T-helper 2 cell (primary cell): ENCODE data around the gene CSF1.

Experiments used
- DNase-seq, 5 experiments: peaks; one replicate each; pipeline versions ENCODE4 v3.0.0 to v3.0.0-alpha.2; 2012 to 2022

CSF1 gene

GRCh38 chr1:109901524-109902145 lies 9.0 kb upstream of the CSF1 start:
- no peak for DNase-seq

DNA sequence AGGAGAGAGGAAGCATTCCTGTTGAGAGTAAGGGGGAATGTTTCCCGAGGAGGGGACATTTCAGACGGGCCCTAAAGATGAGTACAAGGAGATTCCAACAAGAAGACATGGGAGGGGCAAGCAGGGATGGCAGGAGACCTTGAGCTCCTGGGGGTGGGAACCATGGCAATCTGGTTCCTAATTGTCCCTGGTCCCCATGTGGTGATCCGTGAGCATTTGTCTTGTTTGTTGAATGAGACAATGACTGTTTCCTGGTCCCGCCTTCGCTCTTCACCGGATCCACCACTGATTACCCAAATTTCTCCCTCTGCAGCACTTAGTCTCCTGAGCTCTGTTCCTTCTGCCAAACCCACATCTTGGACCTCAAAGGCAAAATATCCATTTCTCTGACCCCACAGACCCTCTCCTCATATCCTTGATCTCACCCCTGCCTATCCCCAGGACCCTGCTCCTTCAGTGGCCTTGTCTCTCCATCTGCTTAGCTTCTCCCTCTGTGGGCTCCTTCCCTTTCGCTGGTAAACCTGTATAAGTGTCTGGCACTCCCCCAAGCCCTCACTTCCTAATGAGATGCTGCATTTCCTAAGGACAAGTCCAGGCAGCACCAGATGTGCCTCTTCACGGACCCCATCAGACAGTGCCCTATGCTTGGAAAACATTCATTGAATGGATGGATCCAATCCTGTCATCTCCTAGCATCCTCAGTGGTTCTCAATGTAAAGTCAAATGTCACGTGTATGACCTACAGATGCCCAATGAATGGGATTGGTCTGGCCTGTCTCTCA lies 8.3 kb upstream of the CSF1 start:
- no peak for DNase-seq

GRCh38 chr1:109903376-109903930 lies 7.2 kb upstream of the CSF1 start:
- no peak for DNase-seq

DNA sequence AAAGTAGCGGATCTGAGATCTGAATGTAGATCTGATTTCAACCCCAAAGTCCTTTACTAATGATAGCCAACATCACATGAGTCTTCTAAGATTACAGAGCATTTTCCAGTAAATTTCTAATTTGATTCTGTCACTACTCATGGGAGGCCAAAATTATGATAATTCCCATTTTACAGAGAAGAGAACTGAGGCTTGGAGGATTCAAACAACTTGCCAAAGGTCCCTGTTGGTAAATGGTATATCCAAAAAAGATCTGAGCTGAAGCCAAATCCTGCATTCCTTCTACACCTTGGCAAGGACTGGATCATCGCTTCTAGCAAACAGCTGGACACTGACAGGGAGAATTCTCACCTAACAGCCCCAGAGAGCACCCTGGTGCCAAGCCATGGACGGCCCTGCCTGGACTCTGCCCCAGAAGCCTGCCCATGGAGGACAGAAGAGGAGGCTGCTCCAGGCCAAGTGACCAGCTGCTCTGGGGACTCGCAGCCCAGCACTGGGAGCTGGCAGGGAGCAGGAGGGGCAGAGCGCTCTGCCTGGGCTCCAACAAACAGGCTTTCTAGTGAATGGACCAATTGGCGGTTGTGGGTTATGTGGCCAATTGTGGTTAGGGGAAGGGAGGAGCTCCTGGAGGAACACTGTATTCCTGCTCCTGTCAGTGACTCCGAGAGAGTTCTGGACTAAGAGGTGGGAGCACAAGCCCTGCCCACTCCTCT lies 6.4 kb upstream of the CSF1 start:
- DNase-seq: no peak

- DNase-seq: no peak
These were observed 5.2 kb upstream of the CSF1 start for GRCh38 chr1:109905491-109905890.

- peak in 4 of 5 experiments; percentile 20 to 95 (median 33) for DNase-seq
These were observed 4.3 kb upstream of the CSF1 start for GRCh38 chr1:109906160-109906838.

GRCh38 chr1:109906839-109907180 lies 3.8 kb upstream of the CSF1 start:
- no peak for DNase-seq

DNA sequence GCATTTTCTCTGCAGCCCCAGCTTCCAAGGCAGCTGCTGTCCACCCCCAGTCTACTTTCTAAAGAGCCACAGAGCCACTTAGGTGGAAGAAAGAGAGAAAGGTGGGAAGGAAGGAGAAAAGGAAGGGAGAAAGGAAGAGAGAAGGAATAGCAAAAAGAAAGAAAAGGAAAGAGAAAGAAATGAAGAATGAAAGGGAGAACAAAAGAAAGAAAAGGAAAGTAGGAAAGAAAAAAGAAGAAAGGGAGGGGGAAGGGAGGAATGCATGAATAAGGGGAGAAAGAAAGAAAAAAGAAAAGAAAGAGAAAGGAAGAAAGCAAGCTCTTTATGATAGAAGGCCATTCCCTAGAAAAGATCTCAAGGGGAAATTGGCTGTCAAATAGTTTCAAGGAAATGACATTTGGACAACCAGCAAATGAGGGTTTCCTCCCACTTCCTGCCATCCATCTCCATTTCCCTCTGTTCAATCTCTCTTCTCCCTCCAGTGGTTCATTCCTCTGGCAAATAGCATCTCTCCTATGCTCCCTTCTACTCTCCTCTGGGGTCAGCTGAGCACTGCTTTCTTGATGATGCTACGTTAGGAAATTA lies 3.4 kb upstream of the CSF1 start:
- no peak for DNase-seq

GRCh38 chr1:109908836-109909235 lies 1.8 kb upstream of the CSF1 start:
- DNase-seq: no peak

DNA sequence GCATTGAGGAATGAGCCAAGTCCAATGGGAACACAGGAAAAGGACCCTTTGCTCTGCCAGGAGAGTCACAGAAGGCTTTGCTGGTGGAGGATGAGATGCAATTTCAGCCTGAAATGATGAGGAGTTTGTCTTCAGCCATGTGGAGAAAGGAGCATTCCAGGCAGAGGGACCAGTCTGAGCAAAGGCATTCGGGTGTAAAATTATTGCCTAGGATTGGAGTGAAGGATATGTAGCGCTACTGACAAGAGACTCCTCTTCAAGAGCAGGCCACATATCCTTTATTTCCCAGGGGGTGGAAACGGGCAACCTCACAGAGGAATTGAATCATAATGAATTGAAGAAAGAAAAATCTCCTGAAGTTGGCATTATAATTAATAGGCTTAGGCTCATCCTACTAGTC lies 1.1 kb upstream of the CSF1 start:
- DNase-seq: no peak

DNA sequence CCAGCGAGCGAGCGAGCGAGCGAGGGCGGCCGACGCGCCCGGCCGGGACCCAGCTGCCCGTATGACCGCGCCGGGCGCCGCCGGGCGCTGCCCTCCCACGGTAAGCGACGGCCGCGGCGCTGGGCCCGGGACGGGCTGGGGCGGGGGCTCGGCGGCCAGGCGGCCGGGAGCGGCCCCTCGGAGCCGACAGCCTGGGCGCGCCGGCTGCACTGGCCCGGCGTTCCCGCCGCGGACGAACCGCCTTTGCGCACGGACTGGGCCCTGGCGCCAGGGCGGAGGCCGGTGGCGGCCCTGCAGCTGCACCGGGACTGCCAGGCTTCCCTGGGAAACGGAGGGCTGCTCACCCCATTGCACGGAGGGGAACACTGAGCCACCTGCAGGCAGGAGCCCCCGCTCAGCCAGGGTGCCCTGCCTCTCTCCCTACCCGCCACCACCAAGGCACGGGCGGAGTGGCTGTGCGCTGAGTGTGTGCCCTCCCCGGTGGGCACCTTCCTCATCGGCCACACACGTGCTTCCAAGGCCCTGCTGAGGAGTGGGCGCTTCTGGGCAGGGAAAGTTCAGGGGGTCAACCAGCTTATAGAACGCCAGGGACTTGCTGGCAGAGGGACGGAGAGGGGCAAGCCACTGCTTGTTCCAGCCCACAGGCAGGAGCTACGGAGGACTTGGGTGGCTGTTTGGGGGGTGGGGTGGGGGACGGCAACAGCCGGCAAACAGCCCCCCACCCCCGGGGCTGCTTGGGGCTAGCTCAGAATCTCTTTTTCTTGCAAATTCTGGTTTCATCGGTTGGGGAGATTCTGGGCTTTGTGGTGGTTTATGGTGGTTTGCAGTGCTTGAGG lies 532 bp downstream of the CSF1 start:
- peak in 2 of 5 experiments; percentile 6 to 57 for DNase-seq

- DNase-seq: no peak
These were observed 1.7 kb downstream of the CSF1 start for GRCh38 chr1:109912214-109912861.

- DNase-seq: no peak
These were observed 2.2 kb downstream of the CSF1 start for GRCh38 chr1:109912873-109913272.

DNA sequence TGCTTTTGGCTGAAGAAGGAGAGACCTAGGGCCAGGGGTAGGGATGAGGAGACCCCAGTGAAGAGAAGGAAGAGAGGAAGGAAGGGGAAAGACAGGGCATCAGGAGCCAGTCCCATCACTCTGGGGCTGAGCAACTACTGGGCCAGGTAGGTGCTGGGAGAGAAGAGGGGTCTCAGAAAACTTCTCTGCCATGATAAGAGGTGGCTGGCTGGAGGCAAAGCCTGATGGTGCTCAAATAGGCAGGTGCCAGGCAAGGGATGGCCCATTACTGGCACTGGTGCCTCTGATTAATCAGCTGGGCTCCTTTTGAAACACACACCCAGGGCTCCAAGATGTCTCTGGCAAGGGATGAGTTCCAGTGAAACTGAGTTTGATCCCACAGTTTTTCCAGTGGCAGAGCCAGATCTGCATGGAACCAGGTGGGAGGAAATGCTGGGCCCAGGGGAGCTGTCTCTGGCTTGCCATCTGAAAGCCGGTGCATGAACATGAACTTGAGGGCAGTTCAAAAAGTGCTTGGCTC lies 2.8 kb downstream of the CSF1 start:
- no peak for DNase-seq

DNA sequence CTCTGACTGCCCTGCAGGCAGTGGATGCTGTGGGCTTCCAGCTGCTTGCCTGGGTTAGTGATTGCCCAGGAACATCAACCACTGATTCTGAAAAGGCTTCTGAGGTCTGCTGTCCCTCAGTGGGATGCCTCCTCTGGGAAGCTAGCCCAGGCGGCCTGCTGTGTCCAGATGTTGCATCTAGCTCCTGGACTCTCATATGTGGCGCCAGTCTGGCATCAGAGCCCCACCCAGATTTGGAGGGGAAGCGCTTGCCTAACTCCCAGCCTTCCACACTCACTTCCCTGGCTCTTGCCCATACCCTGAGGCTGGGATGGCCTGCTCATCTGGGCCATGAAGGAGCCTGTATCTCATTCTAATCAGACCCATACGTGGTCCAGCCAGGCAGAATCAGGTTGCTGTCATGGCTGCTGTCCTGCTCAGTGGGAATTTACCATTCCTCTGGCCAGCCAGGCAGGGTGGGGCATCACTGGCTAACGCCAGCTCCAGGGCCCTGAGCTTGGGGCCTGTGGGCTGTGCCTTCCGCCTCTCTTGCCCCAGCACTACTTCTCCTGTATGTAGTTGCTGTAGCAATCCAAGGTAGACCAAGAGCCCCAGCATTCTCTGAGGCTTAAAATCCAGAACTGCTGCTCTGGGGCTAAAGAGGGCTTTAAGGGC lies 4.1 kb downstream of the CSF1 start:
- DNase-seq: no peak

DNA sequence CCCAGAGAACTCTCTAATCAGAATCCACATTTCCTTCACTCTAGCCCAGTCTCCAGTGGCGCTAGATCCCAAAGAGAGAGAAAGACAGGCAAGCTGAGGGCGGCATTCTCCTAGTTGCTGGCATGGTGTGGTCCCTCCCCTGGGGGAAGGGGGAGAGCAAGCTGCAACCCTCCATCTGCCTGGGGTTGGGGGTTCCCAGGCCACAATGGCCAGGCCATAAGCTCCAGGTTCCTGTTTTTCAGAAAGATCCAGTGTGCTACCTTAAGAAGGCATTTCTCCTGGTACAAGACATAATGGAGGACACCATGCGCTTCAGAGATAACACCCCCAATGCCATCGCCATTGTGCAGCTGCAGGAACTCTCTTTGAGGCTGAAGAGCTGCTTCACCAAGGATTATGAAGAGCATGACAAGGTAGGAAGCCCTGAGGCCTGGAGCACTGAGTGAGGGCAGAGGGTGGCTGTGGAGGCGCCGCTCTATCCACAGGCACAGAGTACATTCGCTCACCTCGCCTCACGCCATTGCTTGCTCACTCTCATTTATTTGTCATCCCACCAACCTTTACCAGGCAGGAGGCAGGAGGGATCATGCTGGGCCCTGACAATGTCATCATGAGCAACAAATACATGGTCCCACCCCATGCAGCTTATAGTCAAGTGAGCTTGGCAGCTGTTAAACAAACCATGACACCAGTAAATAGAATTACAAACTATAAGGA lies 6.6 kb downstream of the CSF1 start:
- DNase-seq: no peak

GRCh38 chr1:109917768-109918606 lies 7.3 kb downstream of the CSF1 start:
- no peak for DNase-seq

GRCh38 chr1:109918671-109919070 lies 8.0 kb downstream of the CSF1 start:
- DNase-seq: no peak

GRCh38 chr1:109919303-109919702 lies 8.7 kb downstream of the CSF1 start:
- no peak for DNase-seq
